HG03442 (cell line): Measurements from ENCODE around the gene FSD2.

ENCODE experiments used
- ATAC-seq: cut with Tn5 transposase; IDR thresholded peaks from one replicate; pipeline ENCODE4 v1.9.1; 2021; ENCODE audit warnings: mild to moderate bottlenecking, moderate library complexity; ENCODE audit not compliant: unreplicated experiment

Gene FSD2, protein sequence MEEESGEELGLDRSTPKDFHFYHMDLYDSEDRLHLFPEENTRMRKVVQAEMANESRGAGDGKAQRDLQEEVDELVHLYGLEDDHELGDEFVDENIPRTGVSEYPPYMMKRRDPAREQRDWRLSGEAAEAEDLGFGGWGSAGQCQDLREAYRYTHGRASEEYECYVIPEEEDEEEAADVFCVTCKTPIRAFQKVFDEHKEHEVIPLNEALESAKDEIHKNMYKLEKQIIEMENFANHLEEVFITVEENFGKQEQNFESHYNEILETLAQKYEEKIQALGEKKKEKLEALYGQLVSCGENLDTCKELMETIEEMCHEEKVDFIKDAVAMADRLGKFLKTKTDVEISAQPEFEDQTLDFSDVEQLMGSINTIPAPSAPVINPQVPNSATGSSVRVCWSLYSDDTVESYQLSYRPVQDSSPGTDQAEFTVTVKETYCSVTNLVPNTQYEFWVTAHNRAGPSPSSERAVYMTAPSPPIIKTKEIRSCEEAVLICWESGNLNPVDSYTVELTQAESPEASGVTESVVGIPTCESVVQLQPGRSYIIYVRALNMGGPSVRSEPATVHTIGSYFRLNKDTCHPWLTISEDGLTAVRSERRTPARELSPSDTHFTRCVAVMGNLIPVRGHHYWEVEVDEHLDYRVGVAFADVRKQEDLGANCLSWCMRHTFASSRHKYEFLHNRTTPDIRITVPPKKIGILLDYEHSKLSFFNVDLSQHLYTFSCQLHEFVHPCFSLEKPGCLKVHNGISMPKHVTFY

DNA sequence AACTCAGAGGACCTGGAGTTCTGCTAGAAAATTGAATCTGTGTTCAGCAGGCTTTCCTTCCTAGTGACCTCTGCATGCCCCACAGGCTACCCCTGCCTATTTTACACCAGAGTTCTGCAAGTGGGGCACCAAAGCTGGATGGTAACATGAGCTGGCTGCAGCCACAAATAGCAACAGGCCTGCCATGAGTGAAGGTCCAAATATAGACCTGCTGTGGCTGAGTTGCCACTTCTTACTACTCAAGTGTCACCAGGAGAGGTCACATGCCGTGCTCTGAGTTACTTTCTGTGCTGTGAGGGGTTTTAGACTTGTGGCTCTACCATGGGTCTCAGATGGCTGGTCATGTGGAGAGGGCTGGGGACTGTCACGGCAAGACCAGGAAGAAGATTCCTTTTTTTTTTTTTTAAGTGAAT is at the start of gene FSD2:
TSS of gene FSD2 (minus strand) at position 76 of the 413 bp plus-strand sequence. CDS start 18,679 bp downstream, outside the sequence.
- peak; percentile 55 for ATAC-seq

DNA sequence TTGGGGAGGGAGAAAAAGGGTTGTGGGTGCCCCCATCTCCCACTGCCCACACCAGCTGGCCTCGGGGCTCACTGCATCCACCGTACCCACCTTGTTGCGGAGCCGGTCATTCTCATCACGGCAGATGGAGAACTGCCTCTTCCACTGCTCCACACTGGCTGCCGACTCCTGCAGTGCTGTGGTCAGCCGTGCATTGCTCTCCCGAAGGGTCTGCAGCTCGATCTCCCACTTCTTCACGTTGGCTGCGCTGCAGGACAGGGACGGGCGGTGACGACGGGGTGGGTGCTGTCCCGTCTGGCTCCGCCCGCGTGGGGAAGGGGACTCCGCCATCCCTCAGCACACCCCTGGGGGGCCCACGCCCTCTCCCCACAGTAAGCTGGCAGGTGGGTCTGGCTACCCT is 48.7 kb upstream of the FSD2 start:
- ATAC-seq, result no peak

DNA sequence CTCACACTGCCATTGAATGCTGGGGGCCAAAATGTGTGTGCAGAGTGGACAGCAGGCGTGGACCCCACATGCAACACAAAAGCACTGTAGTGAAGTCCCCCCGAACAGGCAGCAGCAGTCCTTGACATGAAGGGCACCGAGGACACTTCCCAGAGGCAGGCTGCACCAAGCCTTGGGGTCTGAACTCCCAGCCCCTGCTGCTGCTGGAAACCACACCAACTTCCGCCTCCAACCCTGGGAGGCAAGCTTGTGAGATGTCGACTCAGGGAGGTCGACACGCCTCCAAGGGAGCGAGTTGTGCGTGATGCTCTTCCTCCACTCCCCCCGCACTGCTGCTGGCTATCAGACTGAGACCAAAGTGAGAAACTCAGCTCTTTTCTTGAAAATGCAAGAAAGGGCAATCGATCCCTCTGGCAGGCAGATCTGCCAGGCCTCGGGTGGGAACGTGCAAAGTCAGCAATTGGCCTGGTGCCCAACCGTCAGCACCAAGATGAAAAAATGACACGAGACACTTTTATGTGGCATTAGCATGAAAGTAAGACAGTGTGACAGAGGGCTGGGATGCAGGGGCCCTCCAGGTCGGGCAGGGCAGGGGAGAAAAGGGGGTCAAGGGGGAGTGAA is 47.2 kb upstream of the FSD2 start:
- ATAC-seq, result no peak

DNA sequence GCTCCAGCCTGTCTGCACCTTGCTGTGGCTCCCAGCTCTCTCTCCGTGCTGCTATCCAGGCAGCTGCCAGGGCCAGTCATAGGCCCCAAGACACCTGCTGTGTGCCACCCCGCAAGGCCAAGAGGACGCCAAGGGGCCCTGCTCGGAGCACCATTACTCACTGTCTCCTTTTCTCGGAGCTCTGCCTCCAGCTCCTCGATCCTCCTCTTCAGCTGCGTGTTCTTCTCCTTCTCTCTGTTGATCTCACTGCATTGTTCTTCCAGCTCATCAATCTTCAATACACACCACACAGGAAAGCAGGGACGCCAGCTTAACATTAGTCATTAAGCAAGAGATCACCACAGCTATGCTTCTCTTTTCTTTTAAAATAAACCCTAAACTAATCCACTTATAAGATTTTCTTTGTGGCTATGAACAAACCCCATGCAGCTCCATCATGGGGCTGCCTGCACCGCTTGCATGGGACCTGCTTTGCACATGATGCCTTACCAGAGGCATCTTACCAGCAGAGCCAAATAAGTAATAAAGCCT is 46.2 kb upstream of the FSD2 start:
- ATAC-seq, result no peak

DNA sequence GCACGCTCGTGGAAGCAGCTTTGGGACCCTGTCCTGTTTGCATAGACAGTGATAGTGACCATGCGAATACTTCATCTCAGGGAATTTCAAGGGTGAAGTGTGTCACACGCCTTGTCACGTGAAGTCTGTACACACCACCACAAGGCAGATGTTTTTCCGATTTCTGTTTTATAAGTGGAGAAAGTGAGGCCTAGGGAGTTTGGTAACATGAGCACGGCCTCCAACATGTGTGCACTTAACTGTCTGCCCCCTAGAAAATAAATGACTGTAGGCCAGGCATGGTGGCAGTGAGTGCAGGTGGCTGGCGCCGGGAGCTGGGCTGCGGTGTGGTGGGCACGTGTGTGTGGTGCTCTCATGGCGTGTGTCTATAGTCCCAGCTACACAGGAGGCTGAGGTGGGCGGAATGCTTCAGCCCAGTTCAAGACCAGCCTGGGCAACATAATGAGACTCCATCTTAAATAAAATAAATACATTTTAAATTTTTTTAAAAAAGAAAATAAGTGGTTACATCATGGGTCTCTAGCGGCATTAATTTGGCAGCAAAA is 45.5 kb upstream of the FSD2 start:
- no peak for ATAC-seq

DNA sequence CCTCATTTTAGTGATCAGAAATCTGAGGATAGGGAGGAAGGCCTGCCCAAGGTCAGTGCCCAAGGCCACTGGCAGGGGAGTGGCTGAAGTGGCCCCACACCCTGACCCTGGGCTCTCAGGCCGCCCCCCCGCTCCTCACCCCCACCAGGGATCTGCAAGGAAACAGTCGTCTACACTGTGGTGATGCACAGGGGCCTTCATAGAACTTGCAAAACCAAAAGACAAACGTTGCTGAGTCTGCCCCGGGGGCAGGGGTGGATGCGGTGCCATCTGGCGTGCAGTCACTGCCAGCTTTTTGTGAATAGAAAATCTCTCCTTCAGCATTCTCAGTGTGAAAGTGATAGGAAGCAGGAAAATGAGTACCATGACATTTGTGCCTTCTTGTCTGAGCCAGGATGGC is 44.9 kb upstream of the FSD2 start:
- ATAC-seq, result no peak

DNA sequence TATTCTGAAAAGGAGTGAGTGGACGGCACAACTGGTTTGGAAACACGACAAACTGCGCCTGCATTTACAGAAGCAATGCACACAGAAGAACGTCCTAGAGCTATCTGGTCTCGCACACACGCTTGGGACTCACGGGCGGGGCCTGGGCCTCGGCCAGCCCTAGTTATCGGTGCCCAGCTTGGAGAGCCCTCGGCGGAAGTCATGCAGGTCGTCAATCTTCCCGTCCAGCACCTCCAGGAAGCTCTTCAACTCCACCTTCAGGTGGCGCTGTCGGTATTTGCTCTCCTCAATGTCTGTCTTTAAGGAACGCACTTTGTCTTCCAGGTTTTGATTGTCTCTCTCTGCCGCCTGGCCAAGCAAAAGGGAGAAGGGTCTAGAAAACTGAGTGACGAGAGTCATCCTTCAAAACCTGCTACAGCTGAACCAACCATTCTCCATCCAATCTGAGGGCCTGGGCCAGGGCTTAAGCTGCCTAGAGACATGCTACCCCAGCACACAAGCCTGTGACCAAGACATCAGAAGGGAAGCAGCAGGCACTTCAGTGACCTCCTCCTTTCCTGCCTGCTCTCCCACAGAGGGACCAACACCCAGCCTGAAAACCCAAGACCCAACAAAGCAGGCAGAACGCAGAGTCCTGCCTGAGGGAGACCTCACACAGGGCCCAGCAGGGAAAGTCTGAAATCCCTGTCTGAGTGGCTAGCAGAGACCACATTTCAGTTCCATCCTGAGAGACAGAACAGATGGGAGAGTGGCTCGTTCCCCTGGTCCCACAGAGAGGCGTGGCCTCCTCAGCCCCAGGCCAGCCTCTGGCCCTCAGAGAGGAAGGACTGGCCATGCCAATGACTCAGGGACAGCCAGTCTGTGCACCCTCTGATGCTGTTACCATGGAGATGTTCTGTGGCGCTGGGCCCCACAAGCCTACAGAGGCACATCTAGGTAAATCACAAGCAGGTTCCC is 44.0 kb upstream of the FSD2 start:
- peak; percentile 50 for ATAC-seq

DNA sequence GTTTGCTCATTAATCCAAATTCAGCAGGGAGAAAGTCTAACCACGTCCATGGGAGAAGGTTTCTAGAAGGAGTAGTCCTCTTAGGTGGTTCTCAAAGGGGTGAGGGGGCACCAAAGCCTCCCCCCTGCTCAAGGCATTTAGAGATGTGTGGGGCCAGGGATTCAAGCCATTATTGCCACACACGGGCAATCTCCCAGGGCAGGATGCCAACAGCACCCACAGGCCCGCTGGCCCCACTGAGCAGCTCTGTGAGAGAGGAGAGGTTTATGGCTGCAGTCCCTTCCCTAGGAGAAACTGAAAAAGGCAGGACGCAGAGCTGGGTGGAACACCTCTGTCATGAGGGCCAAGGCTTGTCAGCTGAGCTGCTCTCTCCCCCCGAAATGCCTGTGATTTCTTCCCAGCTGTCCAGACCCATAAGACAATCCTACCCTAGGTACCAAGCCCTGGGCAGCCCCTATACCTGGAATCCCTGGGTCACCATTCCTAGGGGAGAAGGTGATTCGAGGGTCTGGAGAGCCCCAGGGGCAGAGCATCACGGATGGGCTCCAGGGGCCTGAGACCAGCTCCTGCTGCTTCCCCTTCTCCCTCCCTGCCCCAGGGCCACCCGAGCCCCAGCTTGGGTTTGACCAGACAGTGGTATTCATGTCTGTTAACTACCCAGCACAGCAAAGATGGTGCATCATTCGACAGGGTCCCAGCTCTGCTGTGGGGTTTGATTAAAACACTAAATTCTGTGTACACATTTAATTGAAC is 42.5 kb upstream of the FSD2 start:
- no peak for ATAC-seq

DNA sequence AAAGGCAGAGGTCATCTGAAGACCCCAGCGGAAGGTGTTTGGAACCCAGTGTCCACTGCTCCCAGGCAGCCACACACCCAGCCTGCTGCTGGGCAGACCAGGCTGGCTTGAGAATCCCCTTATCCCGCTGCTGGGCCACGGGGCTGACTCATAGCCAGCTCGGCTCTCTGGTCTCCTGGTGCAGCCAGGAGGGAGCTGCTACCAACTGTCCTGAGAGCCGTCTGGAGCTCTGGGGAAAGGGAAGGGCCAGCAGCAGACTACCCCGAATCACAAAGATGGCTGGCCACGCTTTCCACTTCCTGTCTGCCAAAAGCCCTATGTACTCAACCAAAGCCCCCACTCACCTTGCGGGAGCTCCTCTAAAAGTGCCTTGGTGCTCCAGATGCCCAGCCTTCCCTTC is 41.8 kb upstream of the FSD2 start:
- no peak for ATAC-seq

DNA sequence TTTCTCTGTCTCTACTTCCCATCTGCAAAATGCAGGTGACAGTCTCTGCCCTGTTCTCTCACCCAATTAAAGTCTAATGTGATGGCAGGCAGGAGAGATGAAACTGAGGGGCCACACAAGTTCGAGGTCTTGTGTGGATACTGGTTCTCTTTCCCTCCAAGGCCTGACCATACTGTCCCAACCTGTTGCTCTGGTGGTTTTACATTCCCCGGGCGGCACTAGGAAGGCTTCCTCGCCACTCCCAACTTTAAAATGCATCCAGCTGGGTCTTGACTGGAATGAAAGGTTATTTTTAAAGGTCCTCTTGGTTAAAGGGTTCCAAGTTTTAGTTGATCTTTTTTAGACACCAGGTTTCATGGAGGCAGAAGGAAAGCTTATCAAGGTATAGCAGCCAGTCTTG is 40.8 kb upstream of the FSD2 start:
- no peak for ATAC-seq

DNA sequence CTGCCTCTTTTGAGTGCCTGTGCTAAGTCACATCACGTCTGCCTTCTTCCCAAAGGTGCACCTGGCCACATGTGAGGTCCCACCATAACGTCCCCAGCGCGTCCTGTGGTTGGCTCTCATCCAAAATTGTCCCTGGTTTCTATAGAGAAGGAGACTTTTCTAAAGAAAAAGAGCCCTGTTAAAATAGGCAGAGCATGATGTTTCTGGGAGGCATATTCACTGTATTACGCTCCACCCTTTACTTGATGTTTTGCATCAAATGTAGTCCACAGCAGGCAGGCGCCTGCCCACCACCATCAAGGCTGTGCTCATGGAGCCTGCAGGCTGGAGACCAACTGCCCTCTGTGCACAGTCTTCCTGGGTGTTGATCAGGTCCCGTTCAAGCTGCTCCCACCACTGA is 39.8 kb upstream of the FSD2 start:
- no peak for ATAC-seq

DNA sequence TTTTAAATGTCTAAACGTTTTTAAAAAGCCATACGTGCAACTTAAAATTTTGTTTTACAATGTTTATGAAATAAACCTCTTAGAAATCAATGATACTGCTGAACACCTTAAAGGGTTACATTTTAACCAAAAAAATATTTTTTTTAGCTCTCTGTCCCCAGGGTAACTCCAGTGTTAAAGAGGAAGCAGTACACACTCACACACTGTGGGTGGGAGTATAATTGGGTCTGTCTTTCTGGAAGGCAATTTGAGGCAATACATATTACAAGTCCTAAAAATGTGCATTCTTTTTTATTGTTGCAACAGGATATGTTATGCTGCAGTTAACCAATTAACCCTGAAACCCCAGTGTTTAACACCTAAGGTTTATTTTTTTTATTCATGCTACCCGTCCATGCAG is 37.7 kb upstream of the FSD2 start:
- no peak for ATAC-seq

DNA sequence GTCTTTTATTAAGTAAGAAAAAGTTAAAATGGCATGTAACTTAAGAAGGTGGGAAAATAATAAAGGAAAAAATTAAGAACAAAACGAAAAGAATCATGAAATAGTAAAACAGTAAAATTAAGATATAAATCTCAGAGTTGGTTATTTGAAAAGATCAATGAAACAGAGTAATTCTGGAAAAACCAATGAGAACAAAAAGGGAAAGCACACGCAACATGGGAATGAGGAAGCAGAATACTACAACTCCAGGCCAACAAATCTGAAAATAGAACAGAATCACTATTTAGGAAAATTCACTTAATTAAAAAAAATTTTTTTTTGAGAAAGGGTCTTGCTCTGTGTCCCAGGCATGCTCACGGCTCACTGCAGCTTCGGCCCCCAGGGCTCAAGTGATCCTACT is 34.3 kb upstream of the FSD2 start:
- no peak for ATAC-seq

DNA sequence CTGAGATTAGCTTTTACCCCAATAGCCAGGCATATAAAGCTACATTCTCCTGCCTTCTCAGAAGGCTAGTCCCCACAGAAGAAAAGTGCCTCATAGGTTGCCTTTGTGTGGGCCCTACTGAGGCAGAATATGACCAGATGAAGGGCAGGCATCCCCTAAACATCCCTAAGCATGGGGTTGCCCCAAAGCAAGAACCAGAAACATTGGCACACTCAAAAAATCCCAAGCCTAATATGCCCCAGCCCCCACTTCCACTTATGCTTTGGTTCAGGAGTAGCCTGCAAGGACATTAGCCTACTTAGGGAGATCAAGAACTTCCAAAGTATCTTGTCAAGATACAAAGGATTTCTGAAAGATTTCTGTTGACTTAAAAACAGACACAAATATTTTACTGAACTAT is 33.3 kb upstream of the FSD2 start:
- ATAC-seq, result no peak

DNA sequence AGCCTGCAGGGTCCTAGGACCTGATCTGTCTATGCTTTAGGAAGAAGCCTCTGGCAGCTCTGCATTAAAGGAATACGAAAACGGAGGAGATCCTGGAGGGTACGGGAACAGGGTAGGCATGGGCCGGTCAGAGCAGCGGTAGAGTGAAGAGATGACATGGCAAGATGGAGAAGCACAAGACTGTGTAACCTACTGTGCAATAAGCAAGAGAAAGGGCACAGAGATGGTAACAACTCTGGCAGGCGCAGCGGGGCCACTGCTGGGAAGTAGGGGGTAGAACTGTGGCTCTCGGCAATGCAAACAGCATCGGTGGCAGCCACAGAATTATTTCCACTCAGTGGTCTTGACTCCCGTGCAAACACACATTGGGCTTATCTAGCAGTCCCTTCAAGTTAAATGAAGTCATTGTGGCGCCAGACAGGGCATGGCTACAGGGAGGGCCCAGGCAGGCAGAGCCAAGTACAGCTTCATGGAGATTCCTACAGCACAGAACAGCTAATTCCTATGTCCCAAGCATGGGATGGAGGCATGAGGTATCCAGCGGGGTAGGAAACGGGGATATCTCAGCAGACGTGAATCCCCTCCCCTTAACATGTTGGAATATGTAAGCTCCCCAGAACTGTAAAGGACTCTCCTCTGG is 32.3 kb upstream of the FSD2 start:
- no peak for ATAC-seq

DNA sequence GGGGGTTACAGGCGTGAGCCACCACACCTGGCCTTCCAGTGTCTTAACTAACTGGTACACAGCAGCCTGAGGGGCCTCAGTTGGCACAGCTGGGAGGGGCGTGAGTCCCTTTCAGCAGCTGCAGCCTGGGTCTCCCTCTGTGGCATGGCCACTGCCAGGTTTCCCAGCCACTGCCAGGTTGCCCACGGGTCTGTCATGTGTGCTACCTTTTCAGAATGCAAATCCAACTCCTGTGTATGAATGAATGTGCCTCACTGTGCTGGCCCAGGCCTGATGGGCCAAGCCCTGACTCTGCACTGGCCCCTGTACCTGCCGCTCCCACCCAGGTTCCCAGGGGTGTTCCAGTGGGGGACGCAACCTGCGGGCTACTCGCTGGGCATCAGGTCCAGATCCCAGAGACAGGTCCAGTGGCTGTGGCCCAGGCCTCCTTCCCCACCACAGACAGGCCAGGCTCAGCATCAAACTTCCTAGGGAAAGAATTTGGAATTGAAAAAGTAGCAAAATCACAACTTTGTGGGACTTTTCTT is 29.6 kb upstream of the FSD2 start:
- no peak for ATAC-seq

DNA sequence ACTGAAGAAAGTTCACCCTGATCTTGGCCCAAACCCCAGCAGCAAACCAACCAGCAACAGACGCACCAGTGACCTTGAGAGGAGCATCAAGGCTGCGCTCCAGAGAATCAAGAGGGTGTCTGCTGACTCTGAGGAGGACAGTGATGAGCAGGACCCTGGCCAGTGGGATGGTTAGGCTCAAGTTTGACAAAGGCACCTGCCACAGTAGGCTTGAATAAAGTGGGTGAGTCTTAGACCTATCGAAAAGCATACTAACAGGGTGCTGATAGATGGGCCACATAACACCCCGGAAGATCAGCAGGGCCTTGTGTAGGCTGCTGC is 27.5 kb upstream of the FSD2 start:
- ATAC-seq, result no peak

DNA sequence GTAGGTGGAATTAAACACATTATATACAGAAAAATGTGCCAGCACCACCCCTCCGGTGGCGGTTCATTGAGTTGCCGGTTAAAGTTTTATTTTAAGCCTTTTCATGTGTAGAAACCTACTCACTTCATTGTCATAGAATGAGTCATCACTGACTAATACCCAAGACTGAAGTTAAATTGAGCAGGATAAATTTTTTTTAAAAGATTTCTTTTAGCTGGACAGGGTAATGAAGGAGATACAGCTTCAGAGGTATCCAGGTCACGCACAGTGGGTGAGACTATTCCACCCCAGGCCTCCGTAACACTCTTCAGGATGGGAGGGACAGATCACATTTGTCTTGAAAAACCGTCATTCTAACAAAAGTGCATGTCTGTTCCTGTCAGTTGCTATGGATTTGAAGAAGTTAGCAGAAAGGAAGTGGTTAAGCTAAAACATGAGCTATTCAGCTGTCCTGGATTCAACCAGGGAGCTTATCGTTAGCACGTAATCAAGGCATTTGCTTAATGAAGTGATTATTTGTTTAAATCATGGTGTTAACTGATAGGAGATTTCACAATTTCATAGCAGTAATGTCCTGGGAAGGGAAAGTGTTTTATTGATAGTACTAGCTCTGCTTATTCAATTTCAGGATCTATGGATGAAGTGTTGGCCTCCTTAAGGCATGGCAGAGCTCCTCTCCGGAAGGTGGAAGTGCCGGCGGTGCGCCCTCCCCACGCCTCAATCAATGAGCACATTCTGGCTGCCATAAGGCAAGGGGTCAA is 26.9 kb upstream of the FSD2 start:
- ATAC-seq, result peak; percentile 83
